HG03378 (cell line): Measurements from ENCODE around the gene IBA57.

ENCODE experiments used
- ATAC-seq: cut with Tn5 transposase; IDR thresholded peaks from one replicate; pipeline ENCODE4 v1.9.1; 2021; ENCODE audit warnings: mild to moderate bottlenecking, moderate library complexity; ENCODE audit not compliant: unreplicated experiment

Gene IBA57

DNA sequence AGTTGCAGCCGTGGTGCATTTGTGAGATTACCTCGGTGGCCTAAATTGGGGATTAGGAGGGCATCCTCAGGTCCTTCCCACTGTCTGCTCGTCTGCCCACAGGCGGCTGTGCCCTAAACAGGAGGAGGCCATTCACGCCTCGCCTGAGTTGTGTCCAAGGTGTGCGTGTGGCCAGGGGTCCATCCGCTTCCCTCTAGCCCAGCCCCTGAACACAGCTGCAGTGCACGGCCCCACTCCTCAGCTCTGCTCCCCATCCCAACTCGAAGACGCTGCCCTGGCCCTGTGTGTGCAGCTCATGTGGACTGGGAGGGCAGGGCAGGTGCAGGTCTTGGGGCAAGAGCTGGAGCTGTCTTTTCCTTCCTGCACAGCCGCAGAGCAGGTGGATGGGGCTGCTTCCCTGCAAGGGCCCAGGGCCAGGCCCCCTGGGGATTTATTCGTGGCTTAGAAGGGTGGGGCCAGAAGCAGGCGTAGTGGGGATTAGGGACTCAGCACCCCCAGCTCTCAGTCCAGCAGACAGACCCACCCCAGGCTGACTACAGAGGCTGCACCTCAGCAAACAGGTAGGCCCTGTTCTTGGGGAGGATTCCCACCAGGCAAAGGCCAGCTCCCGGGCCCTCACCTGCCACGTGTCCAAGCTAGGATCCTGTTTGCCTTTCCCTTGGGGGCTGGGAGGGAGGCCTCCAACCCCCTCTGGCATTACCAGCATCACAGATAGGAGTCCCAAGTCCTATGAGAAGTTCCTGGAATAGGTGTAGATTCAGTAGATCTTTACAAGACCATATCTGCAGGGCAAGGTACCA is 21.2 kb upstream of the IBA57 start:
- no peak for ATAC-seq

DNA sequence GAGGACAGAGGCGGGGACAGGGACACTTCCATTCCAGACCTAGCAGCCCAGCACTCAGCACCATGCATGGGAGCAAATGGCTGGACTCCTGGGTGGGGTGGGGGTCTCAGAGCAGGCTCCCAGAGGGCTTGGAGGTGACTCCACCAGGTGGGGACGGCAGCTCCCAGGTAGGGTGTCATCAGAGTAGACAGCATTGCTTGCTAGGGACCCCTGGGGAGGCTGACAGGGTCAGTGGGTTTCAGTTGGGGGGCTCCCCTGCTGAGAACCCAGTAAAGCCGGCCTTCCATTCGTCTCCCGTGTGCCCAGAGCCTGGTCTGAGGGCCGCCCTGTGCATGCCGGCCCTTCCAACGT is 20.6 kb upstream of the IBA57 start:
- no peak for ATAC-seq

- ATAC-seq: no peak
These were observed 19.9 kb upstream of the IBA57 start for GRCh38 chr1:228145463-228146416.

DNA sequence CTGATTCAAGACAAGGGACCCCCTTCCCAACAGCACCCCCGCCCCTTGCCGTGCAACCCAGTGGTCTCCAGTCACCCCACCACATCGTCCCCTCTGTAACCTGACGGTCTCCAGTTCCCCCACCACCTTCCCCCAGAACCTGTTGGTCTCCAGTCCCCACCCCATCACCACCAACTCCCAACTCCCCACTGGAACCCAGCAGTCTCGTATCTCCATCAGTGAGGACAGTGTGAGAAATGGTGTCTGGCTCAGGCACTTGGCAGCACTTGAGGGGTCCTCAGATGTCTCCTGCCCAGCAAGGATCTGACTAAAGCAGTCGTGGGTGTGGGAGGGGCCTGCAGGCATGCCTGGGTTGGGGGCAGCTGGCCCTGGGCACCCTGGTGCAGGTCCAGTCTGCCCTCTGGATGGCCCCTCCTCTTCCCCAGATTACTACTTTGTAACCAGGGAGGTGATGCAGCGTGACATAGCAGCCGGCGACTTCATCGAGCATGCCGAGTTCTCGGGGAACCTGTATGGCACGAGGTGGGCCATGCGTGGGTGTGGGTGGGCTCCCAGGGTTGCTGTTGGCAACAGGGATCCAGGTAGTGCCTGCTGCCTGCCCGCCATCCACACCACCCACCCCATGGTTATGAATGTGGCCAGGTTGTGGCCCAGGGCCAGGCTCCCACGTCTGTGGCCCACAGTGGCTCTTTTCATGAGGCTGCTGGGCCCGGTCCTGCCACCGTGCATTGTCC is 19.0 kb upstream of the IBA57 start:
- no peak for ATAC-seq

DNA sequence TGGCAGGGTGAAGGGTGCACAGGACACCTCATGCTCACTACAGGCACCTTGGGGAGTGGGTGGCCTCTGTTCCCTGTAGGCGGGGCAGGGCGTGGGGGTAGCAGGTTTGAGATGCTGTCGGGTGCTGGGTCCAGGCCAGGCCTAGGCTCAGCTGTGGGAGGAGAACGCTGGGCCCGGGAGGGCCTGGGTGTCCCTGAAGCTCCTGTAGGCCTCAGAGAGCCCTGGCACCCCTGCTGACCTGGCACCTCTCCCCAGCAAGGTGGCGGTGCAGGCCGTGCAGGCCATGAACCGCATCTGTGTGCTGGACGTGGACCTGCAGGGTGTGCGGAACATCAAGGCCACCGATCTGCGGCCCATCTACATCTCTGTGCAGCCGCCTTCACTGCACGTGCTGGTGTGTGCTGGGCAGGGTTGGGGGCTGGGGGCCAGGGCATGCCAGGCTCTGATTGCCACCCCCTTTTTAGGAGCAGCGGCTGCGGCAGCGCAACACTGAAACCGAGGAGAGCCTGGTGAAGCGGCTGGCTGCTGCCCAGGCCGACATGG is 18.4 kb upstream of the IBA57 start:
- no peak for ATAC-seq

- no peak for ATAC-seq
These were observed 17.8 kb upstream of the IBA57 start for GRCh38 chr1:228147768-228148167.

DNA sequence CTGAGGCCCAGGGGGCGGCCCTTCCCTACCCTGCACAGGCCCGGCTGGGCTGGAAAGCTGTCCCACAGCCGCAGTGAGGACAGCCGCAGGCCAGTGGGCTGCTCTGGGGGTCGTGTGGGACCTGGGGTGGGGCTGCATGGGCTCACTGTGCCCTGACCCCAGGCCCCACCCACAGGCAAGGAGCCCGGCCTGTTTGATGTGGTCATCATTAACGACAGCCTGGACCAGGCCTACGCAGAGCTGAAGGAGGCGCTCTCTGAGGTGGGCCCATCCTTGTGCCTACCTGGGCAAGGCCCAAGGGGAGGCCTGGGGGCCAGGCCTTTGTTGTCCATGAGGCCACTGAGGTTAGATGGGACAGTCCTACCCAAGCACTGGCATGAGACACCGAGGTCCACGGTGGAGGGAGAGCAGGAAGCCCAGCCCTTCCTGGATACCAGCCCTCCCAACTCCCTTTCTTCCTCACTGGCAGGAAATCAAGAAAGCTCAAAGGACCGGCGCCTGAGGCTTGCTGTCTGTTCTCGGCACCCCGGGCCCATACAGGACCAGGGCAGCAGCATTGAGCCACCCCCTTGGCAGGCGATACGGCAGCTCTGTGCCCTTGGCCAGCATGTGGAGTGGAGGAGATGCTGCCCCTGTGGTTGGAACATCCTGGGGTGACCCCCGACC is 17.3 kb upstream of the IBA57 start:
- no peak for ATAC-seq

DNA sequence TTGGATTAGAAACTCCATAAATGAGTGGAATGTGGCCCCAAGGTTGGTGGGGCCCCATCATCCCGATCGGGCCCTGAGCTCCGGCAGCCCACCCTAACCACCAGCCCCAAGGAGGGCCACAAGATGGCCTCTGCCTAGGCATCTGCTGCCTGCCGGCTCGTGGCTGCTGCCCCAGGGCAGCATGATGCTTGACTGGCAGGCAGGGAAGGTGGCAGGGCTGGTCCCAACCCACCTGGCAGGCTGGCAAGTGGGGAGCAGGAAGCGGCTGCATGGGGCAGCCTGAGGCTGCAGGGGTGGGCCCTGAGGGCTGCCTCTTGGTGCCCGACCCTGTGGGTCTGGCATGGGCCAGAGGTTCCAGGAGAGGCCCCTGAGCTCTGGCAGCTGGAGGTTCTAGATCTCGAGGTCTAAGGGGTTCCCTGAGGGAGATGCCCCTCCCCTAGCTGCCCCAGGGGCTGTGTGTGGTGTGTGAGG is 16.6 kb upstream of the IBA57 start:
- no peak for ATAC-seq

DNA sequence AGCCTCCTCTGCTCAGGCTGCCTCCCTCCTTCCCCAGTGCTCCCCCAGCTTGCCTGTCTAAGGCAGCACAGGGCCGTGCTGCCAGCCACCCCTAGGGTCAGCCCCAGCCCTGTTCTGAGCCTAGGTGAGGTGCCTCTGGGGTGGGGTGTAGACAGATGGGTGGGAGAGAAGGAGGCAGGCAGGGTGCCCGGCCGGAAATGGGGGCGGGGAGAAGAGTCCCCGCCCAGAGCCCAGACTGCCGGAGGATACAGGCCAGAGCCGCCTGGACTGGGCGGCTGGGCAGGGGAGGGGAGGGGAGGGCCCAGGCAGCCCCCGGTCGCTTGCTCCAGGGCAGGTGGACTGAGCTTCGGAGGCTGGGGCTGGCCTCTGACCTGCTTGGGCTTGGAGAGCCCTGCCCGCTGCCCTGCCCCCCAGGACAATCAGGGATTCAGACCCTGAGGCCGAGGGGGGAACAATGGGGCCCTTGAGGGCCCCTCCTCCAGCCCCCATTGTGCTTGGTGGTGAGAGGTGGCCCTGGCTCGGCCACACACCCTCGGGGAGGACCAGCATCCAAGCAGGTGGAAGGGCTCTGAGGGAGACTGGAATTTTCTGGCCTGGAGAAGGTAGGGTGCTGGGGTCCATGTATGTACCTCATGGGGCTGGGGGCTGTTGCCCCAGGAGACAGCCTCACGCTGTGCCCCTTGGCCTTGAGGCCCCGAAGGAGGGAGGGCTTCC is 16.0 kb upstream of the IBA57 start, which contains the start of gene GJC2:
GJC2 (plus strand) TSS at position 525 of the 714 bp plus-strand sequence. CDS start 7,829 bp downstream, outside the sequence.
- ATAC-seq: no peak

- no peak for ATAC-seq
These were observed 15.5 kb upstream of the IBA57 start for GRCh38 chr1:228150120-228150460.

- no peak for ATAC-seq
These were observed 15.0 kb upstream of the IBA57 start for GRCh38 chr1:228150461-228151179.

DNA sequence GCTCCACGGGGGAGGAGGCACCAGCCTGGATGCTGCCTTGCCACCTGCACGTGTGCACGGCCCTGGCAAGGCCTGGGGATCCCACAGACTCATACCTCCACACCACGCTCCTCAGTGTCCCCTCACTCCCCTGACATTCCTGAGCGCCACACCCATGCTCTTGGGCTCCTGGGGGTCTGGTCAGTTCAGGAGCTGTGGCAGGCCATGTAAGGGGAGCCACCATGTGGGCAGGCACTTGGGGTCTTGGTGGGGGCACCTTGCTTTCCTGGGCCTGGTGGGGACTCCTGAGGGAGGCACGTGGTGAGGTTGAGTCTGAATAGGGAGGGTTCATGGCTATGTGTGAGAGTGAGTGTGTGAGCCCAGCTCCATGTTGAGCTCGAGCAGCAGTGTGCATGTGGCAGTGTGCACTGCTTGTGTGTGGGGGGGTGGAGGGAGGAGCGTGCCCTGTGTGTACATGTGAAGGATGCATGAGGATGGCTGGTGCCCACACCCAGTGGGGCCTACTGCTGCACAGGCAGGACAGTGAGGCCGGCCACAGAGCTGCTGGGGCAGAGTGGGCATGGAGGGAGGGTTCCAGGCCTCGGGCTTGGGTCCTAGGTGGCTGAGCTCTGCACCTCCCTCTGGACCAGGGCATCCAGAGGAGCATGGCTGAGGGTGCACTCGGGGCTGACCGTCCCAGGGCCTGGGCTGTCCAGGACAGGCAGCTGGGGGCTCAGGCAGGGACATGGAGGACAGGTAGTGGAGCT is 14.3 kb upstream of the IBA57 start:
- ATAC-seq: no peak

- no peak for ATAC-seq
These were observed 13.3 kb upstream of the IBA57 start for GRCh38 chr1:228152097-228152917.

DNA sequence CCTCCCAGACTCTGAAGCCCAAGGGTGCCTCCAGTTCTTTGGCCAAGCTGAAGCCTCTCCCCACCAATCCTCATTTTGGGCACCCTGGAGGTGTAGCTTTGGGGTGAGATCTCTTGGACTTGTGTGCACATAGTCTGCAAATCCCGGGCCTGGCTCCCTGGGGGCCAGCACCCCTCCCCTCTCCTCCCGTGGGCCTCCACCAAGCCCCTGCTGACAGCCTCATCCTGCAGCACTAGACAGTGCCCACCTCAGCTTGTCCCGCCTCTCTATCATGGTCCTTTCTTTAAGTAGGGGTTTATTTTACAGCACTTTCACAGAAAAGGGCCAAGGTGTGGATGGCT is 12.7 kb upstream of the IBA57 start:
- ATAC-seq: no peak

- no peak for ATAC-seq
These were observed 11.5 kb upstream of the IBA57 start for GRCh38 chr1:228154021-228154669.

DNA sequence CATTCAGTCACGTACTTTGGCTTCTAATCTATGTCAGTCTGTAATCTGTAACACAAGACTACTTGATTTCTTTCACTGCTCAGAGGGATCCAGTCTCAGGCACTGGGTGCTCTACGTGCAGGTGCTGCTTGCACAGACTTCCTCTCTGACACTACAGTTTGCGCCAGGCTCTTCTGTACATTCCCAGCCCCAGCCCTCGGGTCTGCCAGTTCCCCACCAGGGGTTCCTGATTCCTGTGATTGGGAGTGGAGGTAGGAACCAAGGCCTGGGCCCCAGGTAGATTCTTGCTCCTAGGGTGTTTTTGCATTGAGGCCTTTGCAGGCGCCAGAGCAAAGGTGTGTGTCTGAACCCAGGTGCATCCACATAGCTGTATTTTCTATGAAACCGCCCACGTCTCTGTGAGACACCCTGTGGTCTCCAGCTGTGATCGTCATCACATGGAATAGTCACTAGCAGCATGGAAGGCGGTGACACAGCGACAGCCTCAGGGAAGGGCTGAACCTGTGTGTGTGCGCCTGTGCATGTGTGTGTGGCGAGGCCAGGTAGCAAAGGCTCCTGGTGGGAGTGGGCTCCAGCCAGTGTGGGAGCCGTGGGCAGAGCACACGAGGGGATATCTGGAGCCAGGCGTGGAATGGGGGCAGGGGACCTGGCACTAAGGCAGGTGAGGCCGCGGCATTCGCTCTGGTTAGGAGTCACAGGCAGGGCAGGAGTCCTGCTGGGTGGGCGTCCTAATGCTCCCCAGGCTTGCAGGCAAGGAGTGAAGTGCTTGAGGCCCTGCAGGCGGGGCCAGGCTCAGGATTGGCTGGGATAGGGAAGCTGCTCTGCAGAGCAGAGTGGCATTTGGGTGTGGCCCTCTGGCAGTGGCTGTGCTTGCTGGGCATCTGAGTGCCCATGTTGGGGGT is 10.7 kb upstream of the IBA57 start:
- ATAC-seq: no peak
